Measurements from ENCODE around the gene DDB1.

DNA sequence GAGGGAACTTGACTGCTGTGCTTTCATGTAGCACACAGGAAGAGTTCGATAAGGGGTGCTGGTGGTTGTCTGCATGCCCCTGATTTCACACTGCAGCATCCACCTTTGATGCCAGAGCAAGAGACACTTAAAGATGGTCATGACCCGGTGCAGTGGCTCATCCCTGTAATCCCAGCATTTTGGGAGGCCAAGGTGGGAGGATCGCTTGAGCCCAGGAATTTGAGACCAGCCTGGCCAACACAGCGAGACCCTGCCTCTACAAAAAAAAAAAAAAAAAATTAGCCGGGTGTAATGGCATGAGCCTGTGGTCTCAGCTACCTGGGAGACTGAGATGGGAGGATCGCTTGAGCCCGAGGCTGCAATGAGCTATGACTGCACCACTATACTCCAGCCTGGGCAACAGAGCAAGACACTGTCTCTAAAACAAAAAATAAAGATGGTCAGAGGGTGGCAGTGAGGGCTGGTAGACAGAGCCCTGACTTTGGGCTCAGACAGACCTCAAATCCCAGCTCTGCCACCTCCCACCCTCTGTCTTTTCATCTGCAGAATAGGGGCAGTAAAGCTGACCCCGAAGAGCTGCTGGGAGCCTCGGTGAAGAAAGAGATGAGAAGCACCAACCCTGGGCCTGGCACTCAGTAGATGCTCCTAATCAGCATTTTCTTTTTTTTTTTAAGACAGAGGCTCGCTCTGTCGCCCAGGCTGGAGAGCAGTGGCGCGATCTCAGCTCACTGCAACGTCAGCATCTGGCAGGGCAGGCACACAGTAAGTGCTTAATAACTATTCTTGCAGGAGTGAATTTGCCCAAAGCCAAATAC, 55.5 kb downstream of the DDB1 start:
- TF ChIP-seq POLR2A (IDR thresholded peaks at IDR 0.05) = no peak
- TF ChIP-seq, protein P1, sequence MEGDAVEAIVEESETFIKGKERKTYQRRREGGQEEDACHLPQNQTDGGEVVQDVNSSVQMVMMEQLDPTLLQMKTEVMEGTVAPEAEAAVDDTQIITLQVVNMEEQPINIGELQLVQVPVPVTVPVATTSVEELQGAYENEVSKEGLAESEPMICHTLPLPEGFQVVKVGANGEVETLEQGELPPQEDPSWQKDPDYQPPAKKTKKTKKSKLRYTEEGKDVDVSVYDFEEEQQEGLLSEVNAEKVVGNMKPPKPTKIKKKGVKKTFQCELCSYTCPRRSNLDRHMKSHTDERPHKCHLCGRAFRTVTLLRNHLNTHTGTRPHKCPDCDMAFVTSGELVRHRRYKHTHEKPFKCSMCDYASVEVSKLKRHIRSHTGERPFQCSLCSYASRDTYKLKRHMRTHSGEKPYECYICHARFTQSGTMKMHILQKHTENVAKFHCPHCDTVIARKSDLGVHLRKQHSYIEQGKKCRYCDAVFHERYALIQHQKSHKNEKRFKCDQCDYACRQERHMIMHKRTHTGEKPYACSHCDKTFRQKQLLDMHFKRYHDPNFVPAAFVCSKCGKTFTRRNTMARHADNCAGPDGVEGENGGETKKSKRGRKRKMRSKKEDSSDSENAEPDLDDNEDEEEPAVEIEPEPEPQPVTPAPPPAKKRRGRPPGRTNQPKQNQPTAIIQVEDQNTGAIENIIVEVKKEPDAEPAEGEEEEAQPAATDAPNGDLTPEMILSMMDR (IDR thresholded peaks at IDR 0.05) = no peak
